GM23248 (cell line): ENCODE results near the gene SLC5A5.

Experiments
- EZH2 ChIP-seq: fragments of 200-600 bp; sonication (generic); IDR thresholded peaks from 2 replicates; pipeline ENCODE4 v1.6.1; 2018; ENCODE audit warnings: antibody characterized with exemption, mild to moderate bottlenecking; ENCODE audit not compliant: insufficient read depth, poor library complexity, severe bottlenecking
- EZH2phosphoT487 ChIP-seq: fragments of 200-600 bp; sonication (generic); IDR thresholded peaks from 2 replicates; pipeline ENCODE4 v1.6.1; 2018; ENCODE audit warnings: antibody characterized with exemption, moderate library complexity, mild to moderate bottlenecking, low read depth; ENCODE audit not compliant: insufficient read depth

GRCh38 chr19:17843908-17844490, 27.7 kb upstream of the SLC5A5 start:
- TF ChIP-seq EZH2 = no peak
- no peak for TF ChIP-seq EZH2phosphoT487
